ENCODE results near the gene NUF2. TPM values are rescaled to one million over a fixed set of nuclear protein-coding genes. Genes with fewer than 3 reads are reported as not detected.
"Not testable (repeated sequence)": the region's sequence is repeated elsewhere in the genome, so short reads cannot be mapped to it uniquely, and the experiment has no call there.

The NUF2 gene
- total RNA-seq, 1 donor from 2014 or later = 5.8 TPM

- Mint-ChIP-seq H3K4me3 (ENCODE audit: unreplicated experiment) (no peak overlapping the region), H3K27me3 (ENCODE audit: unreplicated experiment) (no peaks in the 10 kb centered on the region), H3K9me3 (ENCODE audit: unreplicated experiment) (no peaks in the 10 kb centered on the region), H3K36me3 (ENCODE audit: unreplicated experiment) (no peaks in the 10 kb centered on the region), H3K4me1 (ENCODE audit: low read depth, unreplicated experiment) (no peaks in the 10 kb centered on the region), H3K27ac (ENCODE audit: unreplicated experiment) (no peak overlapping the region)
- no peak for TF ChIP-seq CTCF (IDR thresholded peaks at IDR 0.05; ENCODE audit: partially characterized antibody, unreplicated experiment)
- no peak for DNase-seq
Measured at GRCh38 chr1:163357378-163357777, 35.6 kb downstream of the NUF2 start.

- not testable (repeated sequence) for H3K27ac Mint-ChIP-seq (ENCODE audit: unreplicated experiment); H3K9me3 Mint-ChIP-seq (ENCODE audit: unreplicated experiment)
Measured at GRCh38 chr1:163358172-163358571, 36.4 kb downstream of the NUF2 start.

GRCh38 chr1:163361123-163361934 is 39.6 kb downstream of the NUF2 start:
- Mint-ChIP-seq H3K4me3 (ENCODE audit: unreplicated experiment) (no peak overlapping the region), H3K9me3 (ENCODE audit: unreplicated experiment) (no peaks in the 10 kb centered on the region), H3K27ac (ENCODE audit: unreplicated experiment) (no peak overlapping the region), H3K36me3 (ENCODE audit: unreplicated experiment) (no peaks in the 10 kb centered on the region), H3K4me1 (ENCODE audit: low read depth, unreplicated experiment) (no peaks in the 10 kb centered on the region), H3K27me3 (ENCODE audit: unreplicated experiment) (no peaks in the 10 kb centered on the region)
- DNase-seq = no peak
- peak; percentile 20 for TF ChIP-seq CTCF (IDR thresholded peaks at IDR 0.05; ENCODE audit: partially characterized antibody, unreplicated experiment)

More at GRCh38 chr1:163358172-163358571, 36.4 kb downstream of the NUF2 start:
- H3K4me3 Mint-ChIP-seq (ENCODE audit: unreplicated experiment); H3K4me1 Mint-ChIP-seq (ENCODE audit: low read depth, unreplicated experiment); H3K36me3 Mint-ChIP-seq (ENCODE audit: unreplicated experiment); DNase-seq; H3K27me3 Mint-ChIP-seq (ENCODE audit: unreplicated experiment): not testable (repeated sequence)

GRCh38 chr1:163365186-163365585 is 43.4 kb downstream of the NUF2 start:
- DNase-seq = no peak
- Mint-ChIP-seq H3K27me3 (ENCODE audit: unreplicated experiment) (no peaks in the 10 kb centered on the region), H3K36me3 (ENCODE audit: unreplicated experiment) (no peaks in the 10 kb centered on the region), H3K9me3 (ENCODE audit: unreplicated experiment) (no peaks in the 10 kb centered on the region), H3K4me3 (ENCODE audit: unreplicated experiment) (no peak overlapping the region), H3K27ac (ENCODE audit: unreplicated experiment) (no peak overlapping the region), H3K4me1 (ENCODE audit: low read depth, unreplicated experiment) (no peaks in the 10 kb centered on the region)
- TF ChIP-seq CTCF (IDR thresholded peaks at IDR 0.05; ENCODE audit: partially characterized antibody, unreplicated experiment) = no peak

GRCh38 chr1:163366555-163366954 is 44.8 kb downstream of the NUF2 start:
- TF ChIP-seq CTCF (IDR thresholded peaks at IDR 0.05; ENCODE audit: partially characterized antibody, unreplicated experiment) = no peak
- Mint-ChIP-seq H3K27me3 (ENCODE audit: unreplicated experiment) (no peaks in the 10 kb centered on the region), H3K9me3 (ENCODE audit: unreplicated experiment) (no peaks in the 10 kb centered on the region), H3K4me1 (ENCODE audit: low read depth, unreplicated experiment) (no peaks in the 10 kb centered on the region), H3K4me3 (ENCODE audit: unreplicated experiment) (no peak overlapping the region), H3K27ac (ENCODE audit: unreplicated experiment) (no peak overlapping the region), H3K36me3 (ENCODE audit: unreplicated experiment) (no peaks in the 10 kb centered on the region)
- no peak for DNase-seq
